SK-N-MC (cell line): ENCODE measurements around the gene NTPCR.
"Not testable (repeated sequence)": the region's sequence is repeated elsewhere in the genome, so short reads cannot be mapped to it uniquely, and the experiment has no call there.

Experiments used
- EZH2 ChIP-seq: fragments of 200-600 bp; sonication (generic); IDR thresholded peaks from one replicate; pipeline ENCODE4 v1.6.1; 2017; ENCODE audit warnings: antibody characterized with exemption
- POLR2AphosphoS5 ChIP-seq: IDR thresholded peaks from 2 replicates; pipeline ENCODE4 v1.6.1; 2012; ENCODE audit warnings: mild to moderate bottlenecking, low read depth, low read length, borderline replicate concordance

DNA sequence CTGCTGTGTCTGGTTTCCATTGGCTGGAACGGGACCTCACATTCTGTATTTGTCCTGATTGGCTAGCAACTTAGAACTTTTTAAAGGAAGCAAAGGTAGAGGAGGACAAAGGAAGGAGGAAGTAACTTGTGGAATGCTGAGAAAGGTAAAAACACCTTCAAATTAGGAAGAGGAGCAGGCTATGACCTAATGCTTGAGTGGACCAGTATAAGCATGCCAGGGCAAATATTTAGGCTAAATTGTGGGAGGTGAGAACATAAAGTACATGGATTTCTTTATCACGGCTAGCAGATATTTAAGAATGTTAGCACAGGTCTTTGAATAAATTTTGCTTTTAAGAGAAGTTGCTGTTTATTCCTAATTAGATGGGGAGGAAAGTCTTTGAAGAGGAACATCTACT, 36.1 kb upstream of the NTPCR start:
- not testable (repeated sequence) for TF ChIP-seq EZH2, POLR2AphosphoS5
